HCT116 (cell line): Measurements from ENCODE around the gene BMPER.

Experiments
- EZH2phosphoT487 ChIP-seq: fragments of 200-600 bp; IDR thresholded peaks from 2 replicates; pipeline ENCODE4 v1.6.1; 2018; ENCODE audit warnings: antibody characterized with exemption, borderline replicate concordance
- POLR2A ChIP-seq: IDR thresholded peaks from 2 replicates; pipeline ENCODE4 v1.7.0; 2011; ENCODE audit warnings: borderline replicate concordance; ENCODE audit not compliant: insufficient read depth, insufficient read length; ENCODE audit errors: extremely low read depth
- POLR2AphosphoS5 ChIP-seq: IDR thresholded peaks from 2 replicates; pipeline ENCODE4 v1.6.1; 2011; ENCODE audit warnings: mild to moderate bottlenecking, low read depth, low read length, moderate library complexity
- TCF7L2 ChIP-seq: IDR thresholded peaks from 2 replicates; pipeline ENCODE4 v1.7.0; 2011; ENCODE audit warnings: borderline replicate concordance, inconsistent platforms; ENCODE audit not compliant: insufficient read depth, insufficient read length; ENCODE audit errors: extremely low read depth
- TF ChIP-seq, protein P1 (sequence below), 3 experiments: fragments of 200-600 bp in 1 of 3; sonication (generic) in 1 of 3; IDR thresholded peaks in 2 of 3; conservative IDR thresholded peaks in 1 of 3; 2 replicates each; pipeline ENCODE4 v1.5.1; 2012 to 2017; ENCODE audit warnings: low read depth in 2 of 3, low read length in 2 of 3, antibody characterized with exemption in 1 of 3, borderline replicate concordance in 1 of 3, control low read depth in 1 of 3, mild to moderate bottlenecking in 1 of 3, mixed read lengths in 1 of 3, mixed run types in 1 of 3, moderate library complexity in 1 of 3; ENCODE audit not compliant: insufficient read depth in 1 of 3

GRCh38 chr7:33917661-33918060, 12.3 kb downstream of the BMPER start:
- TF ChIP-seq TCF7L2 (no peak), POLR2AphosphoS5 (no peak), POLR2A (no peak), EZH2phosphoT487 (no peak)
- TF ChIP-seq, protein P1, sequence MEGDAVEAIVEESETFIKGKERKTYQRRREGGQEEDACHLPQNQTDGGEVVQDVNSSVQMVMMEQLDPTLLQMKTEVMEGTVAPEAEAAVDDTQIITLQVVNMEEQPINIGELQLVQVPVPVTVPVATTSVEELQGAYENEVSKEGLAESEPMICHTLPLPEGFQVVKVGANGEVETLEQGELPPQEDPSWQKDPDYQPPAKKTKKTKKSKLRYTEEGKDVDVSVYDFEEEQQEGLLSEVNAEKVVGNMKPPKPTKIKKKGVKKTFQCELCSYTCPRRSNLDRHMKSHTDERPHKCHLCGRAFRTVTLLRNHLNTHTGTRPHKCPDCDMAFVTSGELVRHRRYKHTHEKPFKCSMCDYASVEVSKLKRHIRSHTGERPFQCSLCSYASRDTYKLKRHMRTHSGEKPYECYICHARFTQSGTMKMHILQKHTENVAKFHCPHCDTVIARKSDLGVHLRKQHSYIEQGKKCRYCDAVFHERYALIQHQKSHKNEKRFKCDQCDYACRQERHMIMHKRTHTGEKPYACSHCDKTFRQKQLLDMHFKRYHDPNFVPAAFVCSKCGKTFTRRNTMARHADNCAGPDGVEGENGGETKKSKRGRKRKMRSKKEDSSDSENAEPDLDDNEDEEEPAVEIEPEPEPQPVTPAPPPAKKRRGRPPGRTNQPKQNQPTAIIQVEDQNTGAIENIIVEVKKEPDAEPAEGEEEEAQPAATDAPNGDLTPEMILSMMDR (IDR thresholded peaks at IDR 0.05 in 2 of 3, conservative IDR thresholded peaks at IDR 0.05 in 1 of 3; ENCODE audit: borderline replicate concordance in 1 of 3, insufficient read depth in 1 of 3, low read depth in 2 of 3, low read length in 2 of 3), result no peak
